Astrocyte of the cerebellum (primary cell): Measurements from ENCODE around the gene UFC1.

Experiments used
- DNase-seq: peaks from one replicate; pipeline ENCODE4 v3.0.0-alpha.2; 2011; ENCODE audit warnings: low read depth
- H3K4me3 ChIP-seq: 2 replicates; pipeline ENCODE4 v1.5.1; 2011; ENCODE audit warnings: mild to moderate bottlenecking, low read depth, low read length, moderate library complexity
- in situ Hi-C: cut with HindIII; loops from 2 replicates; pipeline ENCODE4 v1.10.0; 2017; ENCODE audit warnings: low sequenced_read_pairs
- TF ChIP-seq, protein P1 (sequence below): IDR thresholded peaks from 2 replicates; pipeline ENCODE4 v1.5.1; 2012; ENCODE audit warnings: low read length, low read depth, moderate library complexity, mild to moderate bottlenecking; ENCODE audit errors: missing control alignments

The UFC1 gene

DNA sequence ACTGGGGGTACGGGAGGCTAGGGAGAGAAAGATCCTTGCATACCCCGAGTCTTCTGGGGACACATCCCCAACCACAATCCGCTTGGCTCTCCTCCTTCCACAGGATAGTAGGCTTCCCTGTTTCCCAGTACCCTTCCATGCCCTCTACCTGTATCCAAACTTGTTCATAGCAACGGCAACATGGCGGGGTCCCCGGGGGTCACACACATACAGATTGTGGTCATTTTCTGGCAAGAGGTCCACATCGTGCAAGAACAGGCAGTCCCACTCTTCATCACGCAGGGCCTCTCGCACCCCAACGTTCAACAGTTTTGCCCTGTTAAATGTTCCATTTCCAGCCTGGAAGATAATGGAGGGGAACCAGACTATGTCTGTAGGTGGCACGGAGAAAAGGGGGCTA, 19.9 kb downstream of the UFC1 start:
- TF ChIP-seq, protein P1, sequence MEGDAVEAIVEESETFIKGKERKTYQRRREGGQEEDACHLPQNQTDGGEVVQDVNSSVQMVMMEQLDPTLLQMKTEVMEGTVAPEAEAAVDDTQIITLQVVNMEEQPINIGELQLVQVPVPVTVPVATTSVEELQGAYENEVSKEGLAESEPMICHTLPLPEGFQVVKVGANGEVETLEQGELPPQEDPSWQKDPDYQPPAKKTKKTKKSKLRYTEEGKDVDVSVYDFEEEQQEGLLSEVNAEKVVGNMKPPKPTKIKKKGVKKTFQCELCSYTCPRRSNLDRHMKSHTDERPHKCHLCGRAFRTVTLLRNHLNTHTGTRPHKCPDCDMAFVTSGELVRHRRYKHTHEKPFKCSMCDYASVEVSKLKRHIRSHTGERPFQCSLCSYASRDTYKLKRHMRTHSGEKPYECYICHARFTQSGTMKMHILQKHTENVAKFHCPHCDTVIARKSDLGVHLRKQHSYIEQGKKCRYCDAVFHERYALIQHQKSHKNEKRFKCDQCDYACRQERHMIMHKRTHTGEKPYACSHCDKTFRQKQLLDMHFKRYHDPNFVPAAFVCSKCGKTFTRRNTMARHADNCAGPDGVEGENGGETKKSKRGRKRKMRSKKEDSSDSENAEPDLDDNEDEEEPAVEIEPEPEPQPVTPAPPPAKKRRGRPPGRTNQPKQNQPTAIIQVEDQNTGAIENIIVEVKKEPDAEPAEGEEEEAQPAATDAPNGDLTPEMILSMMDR: no peak
- no peak overlapping the region for H3K4me3 ChIP-seq
- in situ Hi-C loops: no loop called here

DNA sequence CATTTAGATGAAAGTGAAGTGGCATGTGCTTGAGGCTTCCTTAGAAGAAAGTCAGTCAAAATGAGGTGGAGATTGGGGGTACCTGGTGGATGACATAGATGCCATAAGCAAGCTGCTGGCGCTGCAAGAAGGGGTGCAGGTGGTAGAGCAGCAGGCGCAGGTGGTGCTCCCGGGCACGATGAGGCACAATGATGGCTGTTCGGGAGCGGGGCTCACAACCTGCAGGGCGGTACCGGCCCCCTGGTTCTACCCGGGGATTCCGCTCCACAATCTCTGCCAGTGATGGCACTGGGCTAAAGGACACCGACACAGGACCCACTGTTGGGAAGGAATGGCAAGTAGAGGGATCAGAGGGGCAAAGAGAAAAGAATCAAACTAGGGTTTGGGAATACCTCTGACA, 21.1 kb downstream of the UFC1 start:
- TF ChIP-seq, protein P1: no peak
- H3K4me3 ChIP-seq: no peak overlapping the region
- in situ Hi-C loops: no loop called here
- DNase-seq: no peak

More for the DNA sequence above, 19.9 kb downstream of the UFC1 start:
- no peak for DNase-seq

DNA sequence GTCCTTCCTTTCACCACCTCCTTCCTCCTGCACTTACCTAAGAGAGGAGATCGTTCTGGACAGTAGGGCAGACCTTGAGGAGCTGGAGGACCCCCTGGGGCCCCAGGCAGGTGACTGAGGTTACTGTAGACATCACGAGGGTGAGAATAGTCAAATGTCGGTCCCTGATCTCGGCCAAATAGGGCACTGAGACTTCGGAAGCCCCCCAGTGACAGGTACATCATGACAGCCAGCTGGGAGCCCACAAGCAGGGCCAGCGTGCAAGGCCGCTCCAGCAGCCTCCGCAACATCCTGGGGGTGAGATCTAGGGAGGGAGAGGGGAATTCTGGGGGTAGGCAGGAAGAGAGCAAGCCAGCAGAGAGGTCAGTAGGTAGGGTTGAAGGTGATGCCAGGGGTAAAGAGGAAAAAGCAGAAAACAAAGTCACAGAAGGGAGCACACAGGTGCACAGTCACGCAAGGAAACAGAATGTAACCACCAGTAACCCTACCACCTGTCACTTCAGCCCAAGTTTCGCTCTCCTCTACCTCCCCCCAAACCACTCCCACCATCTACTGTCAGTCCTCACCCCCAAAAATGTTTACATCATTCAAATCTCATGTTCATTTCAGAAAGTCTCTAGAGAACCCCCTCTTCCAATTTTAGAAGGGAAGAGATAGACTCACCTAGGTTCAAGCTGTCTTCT, 22.1 kb downstream of the UFC1 start:
- TF ChIP-seq, protein P1: no peak
- in situ Hi-C loops: no loop called here
- DNase-seq: no peak
- peak overlapping the region; percentile 96 for H3K4me3 ChIP-seq

- DNase-seq: no peak
- in situ Hi-C loops: no loop called here
- TF ChIP-seq, protein P1: no peak
- peak overlapping the region; percentile 96 for H3K4me3 ChIP-seq
These were observed 22.8 kb downstream of the UFC1 start for GRCh38 chr1:161176468-161177111.

DNA sequence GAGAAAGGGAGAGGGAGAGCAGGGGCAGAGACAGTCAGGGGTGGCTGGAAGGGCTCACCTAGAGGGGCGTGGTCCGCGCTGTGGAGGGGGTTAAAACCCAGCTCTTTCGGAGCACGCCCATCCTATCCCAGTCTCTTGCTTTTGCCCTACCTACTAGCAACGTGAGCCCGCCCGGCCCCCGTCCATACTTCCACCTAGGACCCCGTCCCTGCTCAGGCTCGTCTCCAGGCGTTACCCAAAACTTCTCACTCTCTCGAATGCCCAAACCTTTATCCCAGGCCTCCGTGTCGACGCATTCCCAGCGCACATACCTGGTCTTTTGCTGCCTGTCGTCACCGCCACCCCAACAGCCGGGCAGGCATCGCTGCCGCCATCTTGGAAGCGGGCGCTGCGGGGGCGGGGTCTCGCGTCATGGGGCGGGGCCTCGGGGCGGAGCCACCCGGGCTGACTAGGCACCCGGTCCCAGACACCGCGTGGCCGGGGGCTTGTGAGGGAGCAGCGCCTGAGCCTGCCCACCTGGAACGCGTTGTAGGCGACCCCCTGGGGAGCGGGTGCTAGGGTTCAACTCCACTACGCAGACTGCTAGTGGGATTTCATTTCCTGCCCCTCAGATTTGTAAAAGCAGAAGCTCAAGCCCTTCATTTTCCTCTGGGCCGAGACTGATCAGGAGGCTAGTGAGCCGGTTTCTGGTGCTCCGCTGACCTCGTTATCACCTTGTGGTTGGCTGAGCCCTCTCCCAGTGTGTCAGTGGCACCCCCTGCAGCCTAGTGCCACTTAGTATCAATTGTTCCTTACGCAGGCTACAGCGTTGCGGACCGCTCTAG, 23.5 kb downstream of the UFC1 start, which contains the start of gene B4GALT3:
TSS of gene B4GALT3 (minus strand) at position 396 of the 824 bp plus-strand sequence. CDS start 1,447 bp downstream, outside the sequence.
- TF ChIP-seq, protein P1: no peak
- peak within 1 kb of the TSS; percentile 96 for H3K4me3 ChIP-seq
- no peak for DNase-seq
- in situ Hi-C loops: no loop called here

DNA sequence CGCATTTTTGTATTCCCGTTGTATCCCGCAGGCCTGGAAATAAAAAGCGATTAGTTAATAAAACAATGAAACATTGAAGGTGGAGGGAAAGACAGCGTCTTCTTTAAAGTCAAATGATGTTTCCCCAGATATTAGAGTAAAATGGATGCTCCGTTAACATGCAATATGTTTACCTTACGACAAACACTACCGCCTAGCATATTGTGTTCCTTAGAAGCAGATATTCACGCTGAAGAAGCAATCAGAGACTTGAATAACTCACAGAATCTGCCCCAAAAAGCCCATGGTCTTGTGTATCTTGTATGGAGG, 24.1 kb downstream of the UFC1 start:
- H3K4me3 ChIP-seq: peak overlapping the region; percentile 96
- TF ChIP-seq, protein P1: no peak
- in situ Hi-C loops: no loop called here
- DNase-seq: no peak
